HG02678 (cell line): ENCODE results near the gene SLC30A10.
"Not testable (repeated sequence)": the region's sequence is repeated elsewhere in the genome, so short reads cannot be mapped to it uniquely, and the experiment has no call there.

Experiments used
- ATAC-seq: cut with Tn5 transposase; IDR thresholded peaks from one replicate; pipeline ENCODE4 v1.9.1; 2021; ENCODE audit warnings: mild to moderate bottlenecking, moderate library complexity; ENCODE audit not compliant: unreplicated experiment

The SLC30A10 gene

DNA sequence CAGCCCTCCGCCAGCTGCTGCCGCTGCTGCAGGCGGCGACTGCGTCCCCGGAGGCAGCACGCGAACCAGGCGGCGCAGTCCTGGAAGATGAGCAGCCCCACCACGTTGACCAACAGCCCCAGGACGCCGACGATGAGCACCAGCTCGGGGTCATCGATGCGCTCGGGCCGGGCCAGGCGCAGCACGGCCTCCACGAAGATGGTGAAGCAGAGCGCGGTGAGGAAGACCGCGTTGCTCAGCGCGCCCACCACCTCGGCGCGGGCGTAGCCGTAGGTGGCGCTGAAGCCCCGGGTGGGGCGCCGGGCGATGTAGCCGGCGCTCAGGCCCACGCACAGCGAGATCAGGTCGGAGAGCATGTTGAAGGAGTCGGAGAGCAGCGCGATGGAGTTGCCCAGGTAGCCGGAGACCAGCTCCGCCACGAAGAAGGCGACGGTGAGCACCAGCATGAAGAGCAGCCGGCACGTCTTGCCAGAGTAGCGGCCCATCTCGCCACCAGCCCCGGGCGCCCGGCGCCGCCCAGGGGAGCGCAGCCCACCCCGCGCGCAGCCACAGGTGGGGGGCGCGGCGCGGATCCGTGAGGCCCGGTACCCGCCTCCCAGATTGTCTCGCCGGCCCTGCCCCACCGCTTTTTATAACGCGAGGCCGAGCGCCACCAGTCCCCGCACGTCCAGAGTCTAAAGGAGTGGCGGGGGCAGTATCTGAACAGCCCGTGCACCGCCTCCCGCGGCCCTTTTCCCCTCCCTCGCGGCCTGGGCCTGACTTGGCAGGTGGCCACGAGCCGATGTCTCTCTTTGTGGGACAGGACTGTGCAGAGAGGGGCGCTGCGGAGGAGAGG is at the start of gene SLC30A10:
Gene SLC30A10 (minus strand): TSS at position 602 of the 835 bp plus-strand sequence. CDS start 117 bp downstream, at position 485.
- ATAC-seq, result peak; percentile 53

DNA sequence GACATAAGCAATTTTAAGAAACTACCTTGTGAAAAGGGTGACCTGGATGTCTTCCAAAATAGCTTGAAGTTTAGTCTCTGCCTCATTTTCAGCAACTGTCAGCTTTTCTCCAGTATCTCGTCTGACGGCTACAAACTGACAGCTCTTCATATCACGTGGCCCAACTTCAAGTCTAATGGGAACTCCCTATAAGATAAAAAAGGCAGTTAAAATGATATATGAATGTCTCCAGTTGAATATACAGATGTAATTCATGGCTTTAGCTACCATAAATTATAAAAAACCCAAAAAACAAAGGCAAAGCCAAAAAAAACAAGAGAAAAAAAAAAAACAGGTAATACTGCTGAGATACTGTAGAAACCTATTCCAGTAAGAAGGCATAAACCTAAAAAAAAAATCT is 44.9 kb upstream of the SLC30A10 start:
- ATAC-seq, result no peak

DNA sequence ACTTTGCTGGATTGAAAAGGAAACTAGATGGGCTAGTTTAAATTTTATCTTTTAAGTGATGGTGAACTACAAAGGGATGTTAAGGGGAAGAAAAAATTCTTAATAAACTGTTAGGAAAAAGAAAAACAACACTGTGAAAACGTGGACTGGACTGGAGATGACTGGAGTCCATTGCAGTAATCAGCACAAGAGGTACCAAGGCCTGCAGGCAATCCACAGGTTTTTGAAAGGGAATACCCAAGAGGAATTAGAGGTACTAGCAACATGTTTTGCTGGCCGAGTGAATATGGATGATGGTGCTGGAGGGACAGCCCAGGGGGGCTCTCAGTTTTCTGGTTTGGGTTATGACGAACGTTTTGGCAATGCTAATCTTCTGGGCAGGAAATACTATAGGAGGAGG is 39.0 kb upstream of the SLC30A10 start:
- no peak for ATAC-seq

DNA sequence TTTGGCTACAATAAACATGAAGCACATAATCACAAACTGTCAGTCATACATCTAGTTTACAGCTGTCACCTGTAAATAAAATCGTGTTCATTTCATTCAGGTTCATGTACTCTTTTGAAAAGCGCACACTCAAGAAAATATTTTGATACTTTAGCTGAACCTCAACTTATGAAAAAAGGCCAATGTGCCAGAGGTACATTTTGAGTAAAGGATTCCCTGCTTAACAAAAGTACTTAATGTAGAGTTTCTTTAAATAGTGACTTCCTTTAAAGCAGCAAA is 37.7 kb upstream of the SLC30A10 start:
- ATAC-seq, result no peak

DNA sequence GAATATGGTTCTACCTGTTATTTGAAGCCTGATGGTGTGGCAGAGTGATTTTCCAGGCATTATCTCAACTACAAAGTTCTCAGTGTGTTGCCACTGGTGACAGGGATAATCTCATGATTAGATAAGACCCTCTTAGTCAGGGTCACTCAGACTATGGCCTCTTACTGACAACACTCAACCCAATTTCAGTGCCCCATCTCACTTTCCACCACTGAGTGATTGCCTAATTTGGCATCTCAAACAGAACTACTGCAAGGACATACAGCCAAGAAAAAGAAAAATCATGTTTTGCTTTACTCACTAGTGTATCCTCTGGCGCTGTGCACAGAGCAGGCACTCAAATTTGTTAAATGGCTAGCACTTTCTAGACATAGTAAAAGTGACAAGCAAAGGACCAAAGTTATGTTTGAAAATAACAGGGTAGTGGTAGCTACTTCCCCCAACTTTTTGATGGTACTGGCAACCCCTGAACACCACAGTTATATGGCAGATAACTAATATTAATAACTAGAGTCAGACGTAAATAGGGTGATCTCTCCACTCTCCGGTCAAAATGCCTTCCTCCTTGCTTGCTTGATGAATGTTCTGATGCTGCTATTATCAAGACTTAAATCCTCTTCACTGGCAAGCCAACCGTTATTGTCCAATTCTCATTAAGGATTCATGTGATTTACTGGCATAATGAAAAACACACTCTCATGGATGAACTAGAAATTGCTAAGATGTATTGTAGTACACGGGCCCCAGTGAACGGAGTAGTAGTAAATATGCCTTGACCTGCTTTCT is 37.1 kb upstream of the SLC30A10 start:
- ATAC-seq, result no peak

DNA sequence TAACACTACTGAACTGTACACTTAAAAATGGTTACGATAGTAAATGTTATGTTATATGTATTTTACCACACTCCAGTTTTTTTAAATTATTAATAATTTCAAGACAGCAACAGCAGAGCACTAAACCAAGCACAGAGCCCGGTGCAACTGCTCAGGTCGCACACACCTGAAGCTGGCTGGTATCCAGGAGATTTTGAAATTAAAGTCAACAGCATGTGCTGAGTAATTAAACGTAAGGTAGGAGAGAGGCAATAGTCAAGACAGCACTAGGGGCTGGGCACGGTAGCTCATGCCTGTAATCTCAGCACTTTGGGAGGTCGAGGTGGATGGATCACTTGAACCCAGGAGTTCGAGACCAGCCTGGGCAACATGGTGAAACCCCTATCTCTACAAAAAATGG is 35.1 kb upstream of the SLC30A10 start:
- ATAC-seq, result no peak

DNA sequence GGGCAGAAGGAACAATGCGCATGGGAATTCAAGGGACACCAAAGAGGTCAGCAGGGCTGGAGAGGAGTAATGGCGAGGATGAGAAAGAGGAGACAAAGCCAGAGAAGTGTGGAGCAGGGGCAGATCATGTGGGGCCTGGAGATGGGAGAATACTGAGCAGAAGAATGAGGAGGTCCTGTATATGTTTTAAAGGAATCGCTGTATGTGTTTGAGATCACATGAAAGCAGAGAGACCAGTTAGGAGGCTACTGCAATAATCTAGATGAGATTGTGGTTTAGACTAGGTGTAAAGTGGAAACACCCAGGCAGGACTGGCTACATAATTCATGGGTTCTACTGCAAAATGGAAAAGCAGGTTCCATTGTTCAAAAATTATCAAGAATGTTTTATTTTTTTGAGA is 33.3 kb upstream of the SLC30A10 start:
- ATAC-seq, result no peak

DNA sequence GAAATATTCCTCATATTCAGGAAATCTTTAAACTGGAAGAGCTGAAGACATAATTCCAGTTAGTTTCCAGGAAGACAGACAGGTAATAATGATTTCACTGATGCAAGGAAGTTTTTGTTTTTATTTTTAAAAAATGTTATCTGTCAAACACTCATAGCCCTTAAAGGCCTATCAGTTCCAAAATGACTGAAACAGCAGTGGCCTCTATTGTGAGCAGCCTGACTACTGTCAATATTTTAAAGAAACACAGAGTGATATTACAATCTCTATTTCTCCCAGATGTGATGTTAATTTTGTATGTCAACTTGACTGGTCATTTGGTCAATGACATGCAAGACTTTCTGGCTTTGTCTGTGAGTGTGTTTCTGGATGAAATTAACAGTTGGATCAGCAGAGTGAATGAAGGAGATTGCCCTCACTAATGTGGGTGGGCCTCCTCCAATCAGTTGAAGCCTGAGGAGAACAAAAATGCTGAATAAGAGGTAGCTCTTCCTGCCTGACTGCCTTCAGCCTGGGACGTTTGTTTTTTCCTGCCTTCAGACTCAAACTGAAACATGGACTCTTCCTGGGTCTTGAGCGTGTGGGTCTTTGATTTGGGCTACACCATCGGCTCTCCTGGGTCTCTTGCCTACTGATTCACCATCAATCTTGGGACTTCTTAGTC is 31.3 kb upstream of the SLC30A10 start:
- no peak for ATAC-seq

DNA sequence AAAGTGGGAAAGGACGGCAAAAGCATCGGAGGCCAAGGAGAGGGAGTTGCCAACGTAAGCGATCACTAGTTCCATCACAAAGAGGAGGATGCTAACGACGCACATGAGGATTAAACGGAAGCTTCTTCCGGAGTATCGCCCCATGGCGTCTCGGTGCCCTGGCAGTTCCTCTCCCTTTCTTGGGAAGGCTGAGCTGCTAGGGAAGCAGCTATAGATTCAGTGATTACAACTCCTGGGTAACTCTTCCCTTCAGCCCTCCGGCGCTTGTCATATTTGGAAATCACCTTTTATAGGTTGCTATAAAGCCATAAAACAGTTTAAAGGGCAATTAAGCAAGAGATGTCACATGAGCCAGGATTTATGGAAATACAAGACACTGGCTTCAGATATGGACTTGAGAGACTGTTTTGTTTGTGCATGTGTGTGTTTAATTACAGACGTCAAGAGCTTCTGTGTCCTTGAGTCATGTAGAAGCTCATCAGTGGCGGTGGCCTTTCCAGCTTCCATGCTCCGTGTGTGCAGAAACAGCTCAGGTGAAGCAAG is 30.6 kb upstream of the SLC30A10 start:
- no peak for ATAC-seq

DNA sequence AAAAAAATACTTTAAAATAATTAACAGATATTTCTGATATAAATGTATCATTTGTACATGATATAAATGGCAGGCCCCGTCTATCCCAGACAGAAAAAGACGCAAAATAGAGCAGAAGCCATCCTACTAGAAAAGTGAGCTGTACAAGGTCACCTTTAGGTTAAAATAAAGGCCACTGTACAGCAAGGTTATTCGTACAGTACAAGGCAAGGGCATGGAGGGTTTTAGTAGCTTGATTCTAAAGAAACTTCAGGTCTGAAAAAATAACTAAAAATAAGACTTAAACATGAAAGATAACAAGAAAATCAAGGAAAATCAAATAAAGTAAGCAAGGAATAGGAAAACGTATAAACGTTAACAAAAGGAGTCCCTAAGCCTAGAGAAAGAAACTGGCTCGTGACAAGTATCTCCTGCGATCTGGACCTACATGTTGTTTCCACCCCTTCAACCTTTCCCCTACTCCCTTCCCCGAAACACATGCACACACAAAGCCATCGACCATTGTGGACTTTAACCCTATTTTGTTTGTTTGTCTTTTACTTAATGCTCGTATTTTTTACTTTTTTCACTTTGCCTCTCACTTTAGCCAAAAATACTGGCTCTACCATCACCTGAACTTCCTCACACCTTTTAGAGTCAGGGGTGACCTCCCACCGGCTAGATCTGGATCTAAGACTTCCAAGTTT is 26.5 kb upstream of the SLC30A10 start:
- no peak for ATAC-seq

DNA sequence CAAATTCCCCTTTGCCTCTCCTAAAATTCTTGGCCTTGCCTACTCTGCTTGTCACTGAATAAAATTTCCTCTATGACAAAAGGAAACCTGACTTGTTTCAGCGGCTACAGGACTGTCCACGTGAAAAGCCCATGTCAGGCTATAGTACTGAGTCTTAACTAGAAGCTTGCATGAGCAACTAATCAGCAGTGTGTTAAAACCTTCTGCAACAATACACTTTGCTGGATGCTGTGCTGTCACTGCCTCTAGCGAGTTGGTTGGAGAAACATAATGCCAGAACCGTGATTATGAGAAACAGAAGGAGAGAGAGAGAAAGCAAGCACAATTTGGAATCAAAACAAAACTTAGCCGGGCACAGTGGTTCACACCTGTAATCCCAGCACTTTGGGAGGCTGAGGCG is 25.7 kb upstream of the SLC30A10 start:
- no peak for ATAC-seq

DNA sequence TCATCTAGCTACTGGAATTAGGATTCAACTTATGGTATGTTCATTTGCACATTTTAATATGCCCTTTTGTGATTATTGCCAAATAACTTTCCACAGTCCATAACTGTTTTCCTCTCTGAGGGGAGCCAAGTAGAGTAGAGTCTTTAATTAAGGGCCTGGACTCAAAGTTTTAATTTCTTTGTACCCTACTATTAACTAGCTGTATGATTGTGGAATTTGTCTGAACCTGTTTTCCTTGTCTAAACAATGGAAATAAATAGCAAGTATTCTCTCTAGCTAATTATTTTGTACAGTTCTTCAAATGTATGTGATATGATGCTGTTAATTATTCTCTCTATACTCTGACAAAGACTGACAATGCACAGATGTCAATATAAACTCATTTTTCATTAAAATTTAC is 24.0 kb upstream of the SLC30A10 start:
- ATAC-seq, result no peak

DNA sequence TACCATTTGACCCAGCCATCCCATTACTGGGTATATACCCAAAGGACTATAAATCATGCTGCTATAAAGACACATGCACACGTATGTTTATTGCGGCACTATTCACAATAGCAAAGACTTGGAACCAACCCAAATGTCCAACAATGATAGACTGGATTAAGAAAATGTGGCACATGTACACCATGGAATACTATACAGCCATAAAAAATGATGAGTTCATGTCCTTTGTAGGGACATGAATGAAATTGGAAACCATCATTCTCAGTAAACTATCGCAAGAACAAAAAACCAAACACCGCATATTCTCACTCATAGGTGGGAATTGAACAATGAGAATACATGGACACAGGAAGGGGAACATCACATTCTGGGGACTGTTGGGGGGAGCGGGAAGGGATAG is 20.9 kb upstream of the SLC30A10 start:
- ATAC-seq, result not testable (repeated sequence)

DNA sequence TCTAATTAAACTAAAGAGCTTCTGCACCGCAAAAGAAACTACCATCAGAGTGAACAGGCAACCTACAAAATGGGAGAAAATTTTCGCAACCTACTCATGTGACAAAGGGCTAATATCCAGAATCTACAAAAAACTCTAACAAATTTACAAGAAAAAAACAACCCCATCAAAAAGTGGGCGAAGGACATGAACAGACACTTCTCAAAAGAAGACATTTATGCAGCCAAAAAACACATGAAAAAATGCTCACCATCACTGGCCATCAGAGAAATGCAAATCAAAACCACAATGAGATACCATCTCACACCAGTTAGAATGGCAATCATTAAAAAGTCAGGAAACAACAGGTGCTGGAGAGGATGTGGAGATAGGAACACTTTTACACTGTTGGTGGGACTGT is 20.4 kb upstream of the SLC30A10 start:
- not testable (repeated sequence) for ATAC-seq

DNA sequence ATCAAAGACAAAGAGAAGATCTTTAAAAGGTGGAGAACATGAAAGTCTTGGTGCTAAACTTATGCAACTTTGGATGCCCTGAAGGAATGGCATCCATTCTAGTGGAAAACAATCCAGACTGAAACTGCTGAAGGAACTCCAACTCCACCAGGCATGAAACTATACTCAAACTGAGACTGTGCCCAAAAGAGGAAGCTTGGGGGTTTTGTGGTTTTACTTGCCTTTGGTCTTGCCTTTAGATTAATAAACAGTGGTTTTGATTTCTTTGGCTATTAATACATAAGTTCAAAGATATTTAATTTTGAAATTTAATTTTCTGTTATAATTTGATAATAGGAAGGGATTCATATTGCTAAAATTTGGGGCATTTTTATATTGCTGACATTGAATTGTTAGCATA is 17.4 kb upstream of the SLC30A10 start:
- ATAC-seq, result no peak

DNA sequence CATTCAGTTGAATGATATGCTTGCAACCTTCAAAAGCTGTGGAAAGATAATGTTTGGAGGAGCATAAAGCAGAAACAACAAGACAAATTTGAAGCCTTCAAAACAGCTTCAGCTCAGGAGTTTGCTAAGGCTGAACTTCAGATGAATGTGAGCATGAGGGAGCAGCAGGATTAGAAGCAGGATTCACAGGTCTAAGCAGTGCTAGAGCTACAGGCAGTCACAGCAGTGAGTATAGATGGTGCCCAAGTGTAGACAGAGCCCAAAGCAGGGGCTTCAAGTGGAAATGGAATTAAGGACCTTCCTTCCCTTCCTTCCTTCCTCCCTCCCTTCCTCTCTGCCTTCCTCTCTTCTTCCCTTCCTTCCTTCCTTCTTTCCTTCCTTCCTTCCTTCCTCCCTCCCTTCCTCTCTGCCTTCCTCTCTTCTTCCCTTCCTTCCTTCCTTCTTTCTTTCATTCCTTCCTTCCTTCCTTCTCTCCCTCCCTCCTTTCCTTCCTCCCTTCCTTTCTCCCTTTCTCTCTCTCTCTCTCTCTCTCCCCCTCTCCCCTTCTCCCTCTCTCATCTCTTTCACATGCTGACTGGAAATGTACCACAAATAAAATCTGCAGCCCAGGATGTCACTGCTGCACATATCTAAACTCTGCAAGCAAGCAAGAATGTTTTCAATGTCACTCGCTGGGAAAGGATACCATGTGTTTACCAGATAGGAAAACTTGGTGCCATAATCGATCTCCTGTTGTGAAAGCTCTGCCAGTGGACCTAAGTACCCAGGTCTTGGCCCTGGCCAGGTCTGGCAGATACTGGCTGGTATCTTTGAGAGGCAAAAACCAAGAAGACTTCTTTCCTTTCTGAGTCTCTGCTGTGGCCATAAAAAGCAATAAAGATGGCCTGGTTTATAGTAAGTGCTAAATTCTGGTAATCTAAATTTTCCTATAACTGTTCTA is 13.1 kb upstream of the SLC30A10 start:
- ATAC-seq, result no peak

DNA sequence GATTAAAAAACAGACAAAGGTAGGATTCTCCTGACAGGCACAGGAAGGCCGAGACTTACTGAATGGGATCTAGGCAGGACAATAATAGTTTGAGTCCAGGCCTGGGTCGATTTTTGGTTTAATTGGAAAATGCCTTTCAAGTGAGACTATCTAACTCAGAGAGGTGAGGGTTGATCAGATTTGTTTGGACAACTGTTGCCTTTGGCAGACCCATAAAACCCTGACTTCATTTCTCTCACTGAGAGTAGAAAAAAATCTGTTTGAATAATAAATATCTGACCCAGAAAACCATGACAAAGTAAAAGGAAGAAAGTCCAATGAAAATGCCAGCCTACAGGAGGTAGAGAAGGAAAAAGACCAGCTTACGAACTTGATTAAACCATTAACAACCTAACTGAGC is 12.3 kb upstream of the SLC30A10 start:
- ATAC-seq, result no peak

DNA sequence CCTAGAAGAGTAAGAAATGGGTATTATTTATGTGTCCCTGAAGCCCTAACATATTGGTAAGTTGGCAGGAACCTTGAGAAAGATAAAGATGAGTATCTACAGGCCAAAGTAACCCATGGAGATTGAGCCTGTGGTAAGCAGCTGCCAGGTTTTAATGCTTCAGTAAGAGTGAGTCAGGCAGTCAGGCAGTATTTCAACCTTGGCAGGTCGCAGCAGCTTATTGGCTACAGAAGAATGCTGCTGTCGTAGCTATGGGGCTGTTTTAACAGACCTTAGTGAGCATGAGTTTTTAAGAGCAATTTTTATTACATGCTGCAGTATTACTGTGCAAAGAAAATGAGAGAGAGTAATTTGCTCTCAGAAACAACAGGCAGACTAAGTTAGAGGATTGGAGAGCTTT is 10.3 kb upstream of the SLC30A10 start:
- no peak for ATAC-seq

DNA sequence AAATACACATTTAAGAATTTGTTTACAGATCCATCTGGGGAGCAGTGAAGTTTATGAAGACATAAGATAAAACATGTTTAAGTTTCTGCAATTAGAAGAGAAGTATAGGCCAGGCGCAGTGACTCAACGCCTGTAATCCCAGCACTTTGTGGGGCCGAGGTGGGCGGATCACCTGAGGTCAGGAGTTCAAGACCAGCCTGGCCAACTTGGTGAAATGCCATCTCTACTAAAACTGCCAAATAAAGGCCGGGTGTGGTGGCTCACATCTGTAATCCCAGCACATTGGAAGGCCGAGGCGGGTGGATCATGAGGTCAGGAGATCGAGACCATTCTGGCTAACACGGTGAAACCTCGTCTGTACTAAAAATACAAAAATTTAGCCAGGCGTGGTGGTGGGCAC is 5.4 kb upstream of the SLC30A10 start:
- ATAC-seq, result not testable (repeated sequence)

DNA sequence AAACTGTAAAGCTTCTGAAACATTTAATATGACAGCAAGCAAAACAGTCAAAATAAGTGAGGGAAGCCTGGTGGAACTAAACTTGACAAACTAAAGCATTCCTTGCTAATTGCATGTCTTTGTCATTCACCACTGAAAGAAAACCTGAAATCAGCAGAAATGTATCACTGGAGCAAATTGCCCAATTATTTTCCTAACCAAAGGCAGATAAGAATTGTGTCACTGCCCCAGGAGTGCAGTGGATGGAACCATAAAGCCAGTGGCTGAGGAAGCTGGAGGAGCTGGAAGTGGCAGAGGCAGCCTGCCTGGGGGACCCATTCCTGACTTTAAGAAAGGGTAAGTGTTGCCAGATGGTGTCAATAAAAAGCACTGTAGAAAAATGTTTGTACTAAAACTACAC is 2.7 kb upstream of the SLC30A10 start:
- ATAC-seq, result no peak
